ENCODE results near the gene ANKRD33. TPM values are rescaled to one million over a fixed set of nuclear protein-coding genes. Genes with fewer than 3 reads are reported as not detected.

ANKRD33 gene
- not detected in 2 replicates for total RNA-seq

GRCh38 chr12:51887476-51888315 lies at the start of gene ANKRD33:
ANKRD33 (plus strand) TSS chr12:51888103; CDS start chr12:51888187, 84 bp downstream.

GRCh38 chr12:51848326-51848727 lies 39.6 kb upstream of the ANKRD33 start, which contains the start of gene FIGNL2:
FIGNL2 (minus strand) TSS chr12:51848718; CDS start chr12:51822413, 26,305 bp downstream.

GRCh38 chr12:51907083-51907855 lies 19.4 kb downstream of the ANKRD33 start, which contains the start of gene ACVRL1:
ACVRL1 (plus strand) TSS chr12:51907504; CDS start chr12:51912475, 4,971 bp downstream.

Other genes with a start within 250 kb of the ANKRD33 start
- gene FIGNL2, start 39.4 kb upstream of the ANKRD33 start, total RNA-seq, result not detected in 2 replicates
- 1.2 TPM in 1 of 2 replicates, not detected in the other for gene ACVRL1, start 19.4 kb downstream of the ANKRD33 start, total RNA-seq
- gene ACVR1B, start 63.6 kb downstream of the ANKRD33 start, total RNA-seq, result 6.0 and 7.1 TPM in 2 replicates
- not detected in 2 replicates for gene TAMALIN, start 118.8 kb downstream of the ANKRD33 start, total RNA-seq
- gene NR4A1, start 163.3 kb downstream of the ANKRD33 start, total RNA-seq, result 1.6 and 2.4 TPM in 2 replicates
- 42.0 and 61.1 TPM in 2 replicates for gene ATG101, start 181.9 kb downstream of the ANKRD33 start, total RNA-seq
- gene SMIM41, start 191.6 kb downstream of the ANKRD33 start, total RNA-seq, result 0.39 TPM in 1 of 2 replicates, not detected in the other

Measured in placental epithelial cell (primary cell).